ENCODE measurements around the gene GALNT10. TPM values are rescaled to one million over a fixed set of nuclear protein-coding genes. Genes with fewer than 3 reads are reported as not detected.

The GALNT10 gene
- total RNA-seq, 4 donors from 2014 or later: 21.4 to 49.8 (median 44.7) TPM

DNA sequence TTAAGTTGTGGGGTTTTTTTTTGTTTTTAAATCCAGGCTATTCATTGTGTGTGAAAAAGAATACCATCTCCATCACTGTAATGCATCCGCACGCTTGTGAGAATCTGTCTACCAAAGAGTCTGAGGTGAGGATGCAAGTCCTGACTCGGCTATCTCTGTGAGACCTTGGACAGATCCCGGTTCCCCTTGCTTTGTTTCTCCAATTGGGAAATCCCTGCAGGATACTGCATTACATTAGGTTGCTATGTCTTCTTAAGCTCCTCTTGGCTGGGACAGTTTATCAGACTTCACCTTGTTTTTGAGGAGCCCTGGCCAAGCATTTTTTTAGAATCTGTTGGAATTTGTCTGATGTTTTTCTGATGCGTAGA lies 46.8 kb downstream of the GALNT10 start:
- DNase-seq (ENCODE audit: extremely low spot score): peak; percentile 14
- 95% methylated on average over 5 of the region's 5 CpGs for WGBS
- no peaks in the 10 kb centered on the region for H3K27me3 ChIP-seq
- H3K9me3 ChIP-seq: no peaks in the 10 kb centered on the region
- intact Hi-C loops (cut with DNase I): no loop called here
- H3K36me3 ChIP-seq: no peaks in the 10 kb centered on the region
- TF ChIP-seq POLR2A (IDR thresholded peaks at IDR 0.05; ENCODE audit: low read depth): no peak
- TF ChIP-seq, protein P1, sequence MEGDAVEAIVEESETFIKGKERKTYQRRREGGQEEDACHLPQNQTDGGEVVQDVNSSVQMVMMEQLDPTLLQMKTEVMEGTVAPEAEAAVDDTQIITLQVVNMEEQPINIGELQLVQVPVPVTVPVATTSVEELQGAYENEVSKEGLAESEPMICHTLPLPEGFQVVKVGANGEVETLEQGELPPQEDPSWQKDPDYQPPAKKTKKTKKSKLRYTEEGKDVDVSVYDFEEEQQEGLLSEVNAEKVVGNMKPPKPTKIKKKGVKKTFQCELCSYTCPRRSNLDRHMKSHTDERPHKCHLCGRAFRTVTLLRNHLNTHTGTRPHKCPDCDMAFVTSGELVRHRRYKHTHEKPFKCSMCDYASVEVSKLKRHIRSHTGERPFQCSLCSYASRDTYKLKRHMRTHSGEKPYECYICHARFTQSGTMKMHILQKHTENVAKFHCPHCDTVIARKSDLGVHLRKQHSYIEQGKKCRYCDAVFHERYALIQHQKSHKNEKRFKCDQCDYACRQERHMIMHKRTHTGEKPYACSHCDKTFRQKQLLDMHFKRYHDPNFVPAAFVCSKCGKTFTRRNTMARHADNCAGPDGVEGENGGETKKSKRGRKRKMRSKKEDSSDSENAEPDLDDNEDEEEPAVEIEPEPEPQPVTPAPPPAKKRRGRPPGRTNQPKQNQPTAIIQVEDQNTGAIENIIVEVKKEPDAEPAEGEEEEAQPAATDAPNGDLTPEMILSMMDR (IDR thresholded peaks at IDR 0.05): no peak
- no peak for TF ChIP-seq EP300 (IDR thresholded peaks at IDR 0.05)
- TF ChIP-seq POLR2AphosphoS5 (IDR thresholded peaks at IDR 0.05): no peak
- no peak overlapping the region for H3K27ac ChIP-seq (replicated peaks in 1 of 4)
- H3K4me3 ChIP-seq: no peak overlapping the region
- peaks cover 9 to 36% (median 30%) of the 10 kb centered on the region in 4 donors for H3K4me1 ChIP-seq

DNA sequence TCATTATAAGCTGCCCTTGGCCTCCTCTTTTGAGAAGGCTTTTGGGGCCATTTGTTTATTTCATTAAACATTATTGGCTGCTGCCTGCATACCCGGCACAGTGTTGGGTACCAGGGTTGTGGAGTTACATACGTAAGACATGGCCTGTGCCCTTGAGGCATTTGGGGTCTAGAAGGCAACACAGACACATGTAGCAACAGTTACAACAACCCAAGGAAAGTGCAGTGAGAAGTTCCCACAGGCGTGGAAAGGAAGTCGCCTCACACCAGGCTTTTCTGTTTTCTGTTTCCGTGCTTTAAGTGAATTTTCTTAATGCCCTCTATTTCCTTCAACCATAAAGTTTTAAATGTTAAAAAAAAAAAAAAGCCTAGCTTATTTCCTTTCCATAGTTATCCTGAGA lies 47.4 kb downstream of the GALNT10 start:
- 77% methylated on average over 5 of the region's 5 CpGs for WGBS
- Histone ChIP-seq H3K4me3 (no peak overlapping the region), H3K36me3 (no peaks in the 10 kb centered on the region), H3K9me3 (no peaks in the 10 kb centered on the region), H3K4me1 (peaks cover 9 to 41% (median 35%) of the 10 kb centered on the region in 4 donors), H3K27me3 (no peaks in the 10 kb centered on the region), H3K27ac (replicated peaks in 1 of 4) (peak overlapping the region in 1 of 4 donors; percentile 49)
- TF ChIP-seq, protein P1 (IDR thresholded peaks at IDR 0.05): no peak
- no peak for TF ChIP-seq POLR2A (IDR thresholded peaks at IDR 0.05; ENCODE audit: low read depth)
- TF ChIP-seq EP300 (IDR thresholded peaks at IDR 0.05): no peak
- TF ChIP-seq POLR2AphosphoS5 (IDR thresholded peaks at IDR 0.05): no peak
- peak; percentile 57 for DNase-seq (ENCODE audit: extremely low spot score)
- intact Hi-C loops (cut with DNase I): no loop called here

GRCh38 chr5:154238776-154239481 lies 48.4 kb downstream of the GALNT10 start:
- peaks cover 9 to 51% (median 45%) of the 10 kb centered on the region in 4 donors for H3K4me1 ChIP-seq
- no peaks in the 10 kb centered on the region for H3K27me3 ChIP-seq
- peak; percentile 82 for DNase-seq (ENCODE audit: extremely low spot score)
- 63% methylated on average over 10 of the region's 10 CpGs for WGBS
- peak overlapping the region in 1 of 4 donors; percentile 3 for H3K4me3 ChIP-seq
- intact Hi-C loops (cut with DNase I): no loop called here
- peak overlapping the region in 3 of 4 donors; percentile 12 to 49 (median 23) for H3K27ac ChIP-seq (replicated peaks in 1 of 4)
- TF ChIP-seq POLR2AphosphoS5 (IDR thresholded peaks at IDR 0.05): no peak
- no peak for TF ChIP-seq POLR2A (IDR thresholded peaks at IDR 0.05; ENCODE audit: low read depth)
- no peak for TF ChIP-seq EP300 (IDR thresholded peaks at IDR 0.05)
- TF ChIP-seq, protein P1 (IDR thresholded peaks at IDR 0.05): no peak
- no peaks in the 10 kb centered on the region for H3K36me3 ChIP-seq
- H3K9me3 ChIP-seq: no peaks in the 10 kb centered on the region

GRCh38 chr5:154240595-154240994 lies 50.1 kb downstream of the GALNT10 start:
- 95% methylated on average over 2 of the region's 2 CpGs for WGBS
- no peaks in the 10 kb centered on the region for H3K36me3 ChIP-seq
- no peaks in the 10 kb centered on the region for H3K9me3 ChIP-seq
- no peak for TF ChIP-seq POLR2AphosphoS5 (IDR thresholded peaks at IDR 0.05)
- TF ChIP-seq POLR2A (IDR thresholded peaks at IDR 0.05; ENCODE audit: low read depth): no peak
- TF ChIP-seq EP300 (IDR thresholded peaks at IDR 0.05): no peak
- TF ChIP-seq, protein P1 (IDR thresholded peaks at IDR 0.05): no peak
- intact Hi-C loops (cut with DNase I): no loop called here
- H3K4me1 ChIP-seq: peaks cover 9 to 63% (median 53%) of the 10 kb centered on the region in 4 donors
- H3K27me3 ChIP-seq: no peaks in the 10 kb centered on the region
- no peak overlapping the region for H3K4me3 ChIP-seq
- peak; percentile 24 for DNase-seq (ENCODE audit: extremely low spot score)
- H3K27ac ChIP-seq (replicated peaks in 1 of 4): no peak overlapping the region

Measured in esophagus muscularis mucosa (tissue), 4 donors.